CD4-positive, alpha-beta T cell (primary cell): ENCODE measurements around the gene TMEM44. TPM values are rescaled to one million over a fixed set of nuclear protein-coding genes. Genes with fewer than 3 reads are reported as not detected.
"Not testable (repeated sequence)": the region's sequence is repeated elsewhere in the genome, so short reads cannot be mapped to it uniquely, and the experiment has no call there.

Source experiments
- ATAC-seq: fragments of 200-7000 bp; cut with Tn5 transposase; one replicate; pipeline ENCODE4 v1.10.0; 2022; ENCODE audit warnings: mild to moderate bottlenecking; ENCODE audit not compliant: poor library complexity
- CTCF ChIA-PET: fragments of 350-600 bp; sonication (Branson Sonifier 250); formaldehyde crosslinking; loops from one replicate; lab custom pipeline; 2021; ENCODE audit warnings: antibody characterized with exemption, inconsistent platforms; lab: Charles Lee
- POLR2A ChIA-PET: fragments of 350-600 bp; sonication (Branson Sonifier 250); formaldehyde crosslinking; loops from one replicate; lab custom pipeline; 2021; ENCODE audit warnings: antibody characterized with exemption, inconsistent platforms; lab: Charles Lee
- DNase-seq, 14 experiments: peaks; one replicate each; pipeline ENCODE4 v3.0.0-alpha.2; 2013 to 2020; ENCODE audit warnings: mixed read lengths in 2 of 14
- H3K27ac ChIP-seq, 2 donors: one replicate each; pipeline versions ENCODE4 v1.5.1 to v1.7.0; 2013; ENCODE audit warnings: low read length in 2 of 2, low read depth in 1 of 2, mild to moderate bottlenecking in 1 of 2
- H3K27me3 ChIP-seq, 2 experiments: 1 replicate in 1 of 2; 2 replicates in 1 of 2; pipeline versions ENCODE4 v1.6.1 to v1.7.0; 2013; ENCODE audit warnings: low read length in 2 of 2, control low read depth in 1 of 2, mild to moderate bottlenecking in 1 of 2, moderate library complexity in 1 of 2; ENCODE audit not compliant: insufficient read depth in 2 of 2, control insufficient read depth in 1 of 2
- H3K36me3 ChIP-seq: one replicate; pipeline ENCODE4 v1.6.1; 2013; ENCODE audit warnings: low read length, control low read depth; ENCODE audit not compliant: insufficient read depth
- H3K4me1 ChIP-seq: one replicate; pipeline ENCODE4 v1.6.1; 2013; ENCODE audit warnings: low read length, control low read depth; ENCODE audit not compliant: insufficient read depth
- H3K4me3 ChIP-seq: one replicate; pipeline ENCODE4 v1.5.1; 2013; ENCODE audit warnings: mild to moderate bottlenecking, low read length, moderate library complexity
- H3K9me3 ChIP-seq, 2 experiments: 1 replicate in 1 of 2; 2 replicates in 1 of 2; pipeline versions ENCODE4 v1.6.1 to v1.7.0; 2013; ENCODE audit warnings: low read length in 2 of 2, mild to moderate bottlenecking in 2 of 2, control low read depth in 1 of 2, moderate library complexity in 1 of 2; ENCODE audit not compliant: control insufficient read depth in 1 of 2, insufficient read depth in 1 of 2
- H3K27ac Mint-ChIP-seq: one replicate; pipeline ENCODE4 v1.8.0; 2020; ENCODE audit warnings: mixed read lengths
- H3K27me3 Mint-ChIP-seq: one replicate; pipeline ENCODE4 v1.8.0; 2021; ENCODE audit warnings: mixed read lengths
- H3K36me3 Mint-ChIP-seq: one replicate; pipeline ENCODE4 v1.8.0; 2021; ENCODE audit warnings: low read depth, mixed read lengths
- H3K4me1 Mint-ChIP-seq: one replicate; pipeline ENCODE4 v1.8.0; 2021; ENCODE audit warnings: low read depth, mixed read lengths
- H3K4me3 Mint-ChIP-seq: one replicate; pipeline ENCODE4 v1.8.0; 2020; ENCODE audit warnings: mild to moderate bottlenecking, mixed read lengths
- H3K9me3 Mint-ChIP-seq: one replicate; pipeline ENCODE4 v1.8.0; 2020; ENCODE audit warnings: mixed read lengths
- intact Hi-C, 2 experiments: fragments of 100-400 bp; cut with DNase I in 1 of 2; cut with micrococcal nuclease in 1 of 2; formaldehyde crosslinking; loops; one replicate each; pipeline versions ENCODE4 v1.15.1 to v1.9.0; 2023 to 2025; cut with DNase I, micrococcal nuclease
- total RNA-seq, 174 experiments: library from RNA in 2 of 174; stranded (reverse) in 2 of 174; gene quantifications; one replicate each; pipeline ENCODE4 v1.2.3 and lab custom pipeline; 2021 to 2026
- TF ChIP-seq, protein P1 (sequence below): fragments of 200-600 bp; IDR thresholded peaks from one replicate; pipeline ENCODE4 v1.8.0; 2022; ENCODE audit warnings: antibody characterized with exemption, mild to moderate bottlenecking

The TMEM44 gene
- total RNA-seq, 2 experiments from 2014 or later: 0.98 to 1.1 TPM

DNA sequence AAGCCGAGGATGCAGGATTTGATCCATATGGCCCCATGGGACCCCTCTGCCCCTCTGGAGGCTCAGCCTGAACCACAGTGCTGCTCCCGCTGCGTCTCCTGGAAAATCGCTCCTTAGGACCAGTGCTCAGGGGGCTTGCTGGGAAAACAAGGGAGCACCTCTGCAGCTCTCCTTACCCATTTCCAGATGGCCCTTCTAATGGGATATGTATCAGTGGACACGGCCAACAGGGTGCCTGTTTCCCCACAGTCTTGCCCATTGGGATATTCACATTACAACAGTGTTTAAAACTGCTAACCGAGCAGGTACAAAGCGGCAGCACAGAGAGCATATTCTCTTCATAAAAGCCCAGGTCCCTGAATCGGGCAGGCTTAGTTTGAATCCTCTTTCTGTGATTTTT lies 27.1 kb downstream of the TMEM44 start:
- no peaks in the 10 kb centered on the region for H3K36me3 ChIP-seq
- TF ChIP-seq, protein P1, sequence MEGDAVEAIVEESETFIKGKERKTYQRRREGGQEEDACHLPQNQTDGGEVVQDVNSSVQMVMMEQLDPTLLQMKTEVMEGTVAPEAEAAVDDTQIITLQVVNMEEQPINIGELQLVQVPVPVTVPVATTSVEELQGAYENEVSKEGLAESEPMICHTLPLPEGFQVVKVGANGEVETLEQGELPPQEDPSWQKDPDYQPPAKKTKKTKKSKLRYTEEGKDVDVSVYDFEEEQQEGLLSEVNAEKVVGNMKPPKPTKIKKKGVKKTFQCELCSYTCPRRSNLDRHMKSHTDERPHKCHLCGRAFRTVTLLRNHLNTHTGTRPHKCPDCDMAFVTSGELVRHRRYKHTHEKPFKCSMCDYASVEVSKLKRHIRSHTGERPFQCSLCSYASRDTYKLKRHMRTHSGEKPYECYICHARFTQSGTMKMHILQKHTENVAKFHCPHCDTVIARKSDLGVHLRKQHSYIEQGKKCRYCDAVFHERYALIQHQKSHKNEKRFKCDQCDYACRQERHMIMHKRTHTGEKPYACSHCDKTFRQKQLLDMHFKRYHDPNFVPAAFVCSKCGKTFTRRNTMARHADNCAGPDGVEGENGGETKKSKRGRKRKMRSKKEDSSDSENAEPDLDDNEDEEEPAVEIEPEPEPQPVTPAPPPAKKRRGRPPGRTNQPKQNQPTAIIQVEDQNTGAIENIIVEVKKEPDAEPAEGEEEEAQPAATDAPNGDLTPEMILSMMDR: no peak
- no peak for DNase-seq
- Mint-ChIP-seq H3K9me3 (no peaks in the 10 kb centered on the region), H3K4me1 (no peaks in the 10 kb centered on the region), H3K4me3 (no peak overlapping the region), H3K36me3 (no peaks in the 10 kb centered on the region), H3K27me3 (no peaks in the 10 kb centered on the region), H3K27ac (no peak overlapping the region)
- intact Hi-C loops: no loop called here
- no peaks in the 10 kb centered on the region for H3K9me3 ChIP-seq
- no peak overlapping the region for H3K4me3 ChIP-seq
- H3K27me3 ChIP-seq: no peaks in the 10 kb centered on the region
- no peaks in the 10 kb centered on the region for H3K4me1 ChIP-seq
- ChIA-PET POLR2A (no interaction called here), CTCF (no interaction called here)
- ATAC-seq: no peak
- no peak overlapping the region for H3K27ac ChIP-seq

DNA sequence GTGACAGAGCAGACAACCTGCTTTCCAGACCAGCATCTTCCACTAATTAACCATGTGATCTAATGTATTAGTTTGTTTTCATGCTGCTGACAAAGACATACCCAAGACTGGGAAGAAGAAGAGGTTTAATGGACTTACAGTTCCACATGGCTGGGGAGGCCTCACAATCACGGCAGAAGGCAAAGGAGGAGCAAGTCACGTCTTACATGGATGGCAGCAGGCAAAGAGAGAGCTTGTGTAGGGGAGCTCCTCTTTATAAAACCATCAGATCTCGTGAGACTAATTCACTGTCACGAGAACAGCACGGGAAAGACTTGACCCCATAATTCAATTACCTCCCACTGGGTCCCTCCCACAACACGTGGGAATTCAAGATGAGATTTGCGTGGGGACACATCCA lies 27.9 kb downstream of the TMEM44 start:
- H3K4me3 Mint-ChIP-seq, H3K4me3 ChIP-seq, DNase-seq, H3K4me1 ChIP-seq, H3K36me3 Mint-ChIP-seq, POLR2A ChIA-PET, H3K9me3 ChIP-seq, H3K27ac ChIP-seq, H3K4me1 Mint-ChIP-seq, ATAC-seq, H3K36me3 ChIP-seq, H3K9me3 Mint-ChIP-seq, H3K27me3 ChIP-seq, CTCF ChIA-PET, H3K27me3 Mint-ChIP-seq, H3K27ac Mint-ChIP-seq, intact Hi-C loops: not testable (repeated sequence)

DNA sequence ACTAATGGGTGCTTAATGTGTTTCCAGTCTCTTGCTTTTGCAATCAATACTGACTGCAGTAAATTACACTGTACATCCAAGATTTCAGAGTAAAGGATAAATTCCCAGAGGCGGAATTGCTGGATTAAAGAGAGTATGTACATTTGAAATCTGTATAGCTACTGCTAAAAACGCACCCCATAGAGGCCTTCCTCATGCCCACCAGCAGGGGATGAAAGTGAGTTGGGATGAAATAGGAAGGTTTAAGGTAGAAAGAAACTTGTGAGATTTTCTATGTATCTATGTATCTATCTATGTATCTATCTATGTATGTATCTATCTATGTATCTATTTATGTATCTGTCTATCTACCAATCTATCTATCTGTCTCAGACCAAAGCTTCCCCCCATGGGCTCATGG lies 28.4 kb downstream of the TMEM44 start:
- POLR2A ChIA-PET: no interaction called here
- no peak for ATAC-seq

DNA sequence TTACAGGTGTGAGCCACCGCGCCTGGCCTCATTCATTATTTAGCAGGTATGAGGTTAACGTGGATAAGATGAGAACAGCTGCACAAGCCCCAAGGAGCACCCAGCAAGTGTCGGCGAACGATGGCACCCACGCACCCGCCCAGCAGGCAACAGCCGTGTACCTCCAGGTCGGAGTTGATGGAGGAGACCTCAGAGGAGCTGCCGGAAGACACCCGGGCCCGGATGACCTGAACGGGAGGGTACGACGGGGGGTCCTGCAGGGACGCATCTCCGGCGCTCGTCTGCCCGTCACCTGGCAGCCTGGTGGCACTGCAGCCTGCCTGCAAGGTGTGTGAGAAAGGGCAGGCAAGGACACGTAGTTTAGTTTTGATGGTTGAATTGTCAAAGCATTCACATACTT lies 29.1 kb downstream of the TMEM44 start:
- Histone ChIP-seq H3K27ac (no peak overlapping the region), H3K9me3 (no peaks in the 10 kb centered on the region), H3K36me3 (no peaks in the 10 kb centered on the region), H3K27me3 (no peaks in the 10 kb centered on the region), H3K4me3 (no peak overlapping the region), H3K4me1 (no peaks in the 10 kb centered on the region)
- Mint-ChIP-seq H3K4me3 (no peak overlapping the region), H3K36me3 (no peaks in the 10 kb centered on the region), H3K9me3 (no peaks in the 10 kb centered on the region), H3K27me3 (no peaks in the 10 kb centered on the region), H3K4me1 (no peaks in the 10 kb centered on the region), H3K27ac (no peak overlapping the region)
- POLR2A ChIA-PET: no interaction called here
- DNase-seq: no peak
- no peak for ATAC-seq
- TF ChIP-seq, protein P1: no peak
- intact Hi-C loops: no loop called here
- CTCF ChIA-PET: no interaction called here

More for the DNA sequence above, 28.4 kb downstream of the TMEM44 start:
- DNase-seq: no peak
- H3K27me3 ChIP-seq: no peaks in the 10 kb centered on the region
- Mint-ChIP-seq H3K4me1 (no peaks in the 10 kb centered on the region), H3K36me3 (no peaks in the 10 kb centered on the region), H3K4me3 (no peak overlapping the region), H3K27me3 (no peaks in the 10 kb centered on the region), H3K9me3 (no peaks in the 10 kb centered on the region), H3K27ac (no peak overlapping the region)
- CTCF ChIA-PET: no interaction called here
- H3K4me1 ChIP-seq: no peaks in the 10 kb centered on the region
- H3K27ac ChIP-seq: no peak overlapping the region
- TF ChIP-seq, protein P1: no peak
- H3K36me3 ChIP-seq: no peaks in the 10 kb centered on the region
- no peaks in the 10 kb centered on the region for H3K9me3 ChIP-seq
- intact Hi-C loops: no loop called here
- no peak overlapping the region for H3K4me3 ChIP-seq
